SK-N-SH (cell line): ENCODE results near the gene TTC23. TPM values are rescaled to one million over a fixed set of nuclear protein-coding genes. Genes with fewer than 3 reads are reported as not detected.

Experiments
- CTCF ChIA-PET: fragments of 300-600, 350-600 bp; formaldehyde crosslinking; extraction: SDS; loops from one replicate; lab custom pipeline; 2021; lab: Yijun Ruan, JAX
- POLR2A ChIA-PET: fragments of 350-600 bp; sonication (Branson Sonifier 250); formaldehyde crosslinking; extraction: SDS; loops from one replicate; lab custom pipeline; 2020; ENCODE audit warnings: antibody characterized with exemption, inconsistent platforms; lab: Yijun Ruan, JAX
- DNase-seq: peaks from one replicate; pipeline ENCODE4 v3.0.0; 2012
- H2AFZ ChIP-seq: fragments of 200-600 bp; sonication (generic); 2 replicates; pipeline ENCODE4 v1.8.1; 2016; ENCODE audit warnings: antibody characterized with exemption, mild to moderate bottlenecking, low read depth
- H3F3A ChIP-seq: fragments of 200-600 bp; sonication (generic); replicated peaks from 2 replicates; pipeline ENCODE3; 2016; ENCODE audit warnings: antibody characterized with exemption, mild to moderate bottlenecking; ENCODE audit not compliant: insufficient read depth
- H3K27ac ChIP-seq, 2 experiments: fragments of 200-500 bp in 1 of 2; fragments of 200-600 bp in 1 of 2; sonication (Bioruptor generic) in 1 of 2; sonication (generic), shearing (Covaris generic) in 1 of 2; 2 replicates each; pipeline versions ENCODE4 v1.5.1 to v1.6.1; 2014 to 2016; ENCODE audit warnings: low read depth in 2 of 2, inconsistent platforms in 1 of 2, low read length in 1 of 2, mild to moderate bottlenecking in 1 of 2, mixed read lengths in 1 of 2
- H3K27me3 ChIP-seq: fragments of 200-600 bp; sonication (generic), shearing (Covaris generic); 2 replicates; pipeline ENCODE4 v1.6.1; 2016; ENCODE audit warnings: mixed run types; ENCODE audit not compliant: insufficient read depth
- H3K36me3 ChIP-seq, 2 experiments: fragments of 200-500 bp in 1 of 2; fragments of 200-600 bp in 1 of 2; sonication (Bioruptor generic) in 1 of 2; sonication (generic) in 1 of 2; replicated peaks in 1 of 2; 2 replicates each; pipeline versions ENCODE3 to v1.5.1; 2014 to 2016; ENCODE audit warnings: low read length in 1 of 2, mild to moderate bottlenecking in 1 of 2; ENCODE audit not compliant: insufficient read depth in 2 of 2, control insufficient read depth in 1 of 2
- H3K4me1 ChIP-seq, 2 experiments: fragments of 200-500 bp in 1 of 2; fragments of 200-600 bp in 1 of 2; sonication (Bioruptor generic) in 1 of 2; sonication (generic), shearing (Covaris generic) in 1 of 2; 2 replicates each; pipeline versions ENCODE4 v1.5.1 to v1.6.1; 2014 to 2016; ENCODE audit warnings: low read depth in 1 of 2, low read length in 1 of 2, mixed run types in 1 of 2; ENCODE audit not compliant: insufficient read depth in 2 of 2, control insufficient read depth in 1 of 2
- H3K4me2 ChIP-seq: fragments of 200-600 bp; sonication (generic), shearing (Covaris generic); 2 replicates; pipeline ENCODE4 v1.6.1; 2017; ENCODE audit warnings: mixed run types
- H3K4me3 ChIP-seq, 2 experiments: fragments of 200-500 bp in 1 of 2; fragments of 200-600 bp in 1 of 2; sonication (Bioruptor generic) in 1 of 2; sonication (generic), shearing (Covaris generic) in 1 of 2; 2 replicates each; pipeline versions ENCODE4 v1.5.1 to v1.8.1; 2014 to 2016; ENCODE audit warnings: low read depth in 2 of 2, inconsistent platforms in 1 of 2, low read length in 1 of 2, mild to moderate bottlenecking in 1 of 2, mixed read lengths in 1 of 2, moderate library complexity in 1 of 2
- H3K79me2 ChIP-seq: fragments of 200-600 bp; sonication (generic); 2 replicates; pipeline ENCODE4 v1.8.1; 2017; ENCODE audit warnings: mild to moderate bottlenecking; ENCODE audit not compliant: insufficient read depth
- H3K9ac ChIP-seq: fragments of 200-600 bp; sonication (generic); 2 replicates; pipeline ENCODE4 v1.6.1; 2017; ENCODE audit warnings: mixed run types
- H3K9me2 ChIP-seq: fragments of 200-600 bp; sonication (generic); 2 replicates; pipeline ENCODE4 v1.6.1; 2017; ENCODE audit warnings: mixed run types
- H3K9me3 ChIP-seq: fragments of 200-600 bp; sonication (generic); 2 replicates; pipeline ENCODE4 v1.6.1; 2017; ENCODE audit warnings: mixed run types, mild to moderate bottlenecking, moderate library complexity
- H4K20me1 ChIP-seq: fragments of 200-600 bp; sonication (generic); 2 replicates; pipeline ENCODE4 v1.6.1; 2017; ENCODE audit warnings: mild to moderate bottlenecking, mixed run types; ENCODE audit not compliant: insufficient read depth
- ELF1 ChIP-seq: IDR thresholded peaks from 2 replicates; pipeline ENCODE4 v1.4.0; 2012
- EZH2phosphoT487 ChIP-seq: fragments of 200-600 bp; sonication (generic); IDR thresholded peaks from 2 replicates; pipeline ENCODE4 v1.6.1; 2017; ENCODE audit warnings: low read depth, mixed run types, mild to moderate bottlenecking, antibody characterized with exemption, moderate library complexity, borderline replicate concordance
- FOSL2 ChIP-seq: IDR thresholded peaks from 2 replicates; pipeline ENCODE4 v1.4.0; 2012; ENCODE audit warnings: low read depth, mild to moderate bottlenecking, moderate library complexity, borderline replicate concordance
- FOXJ3 ChIP-seq: sonication (generic); formaldehyde crosslinking; IDR thresholded peaks from 2 replicates; pipeline ENCODE4 v1.5.1; 2020; ENCODE audit warnings: mild to moderate bottlenecking, missing genetic modification reagents
- GATA2 ChIP-seq: sonication (generic); formaldehyde crosslinking; IDR thresholded peaks from 2 replicates; pipeline ENCODE4 v1.5.0; 2020; ENCODE audit warnings: mild to moderate bottlenecking, missing genetic modification reagents
- MAX ChIP-seq: IDR thresholded peaks from 2 replicates; pipeline ENCODE4 v1.4.0; 2012; ENCODE audit warnings: low read depth
- MEF2A ChIP-seq: IDR thresholded peaks from 2 replicates; pipeline ENCODE4 v1.4.0; 2012; ENCODE audit warnings: low read depth, borderline replicate concordance
- NFIC ChIP-seq: IDR thresholded peaks from 2 replicates; pipeline ENCODE4 v1.4.0; 2012; ENCODE audit warnings: borderline replicate concordance
- NRF1 ChIP-seq: IDR thresholded peaks from 2 replicates; pipeline ENCODE4 v1.6.1; 2012; ENCODE audit warnings: low read depth, mild to moderate bottlenecking, low read length
- RCOR1 ChIP-seq: fragments of 150-350 bp; IDR thresholded peaks from 2 replicates; pipeline ENCODE4 v1.6.1; 2017; ENCODE audit warnings: antibody characterized with exemption, low read length
- RFX5 ChIP-seq: IDR thresholded peaks from 2 replicates; pipeline ENCODE4 v1.6.1; 2012; ENCODE audit warnings: mild to moderate bottlenecking, improper control_type of control experiment, low read length
- SIN3A ChIP-seq: IDR thresholded peaks from 2 replicates; pipeline ENCODE4 v1.6.1; 2012; ENCODE audit warnings: low read depth, mild to moderate bottlenecking, low read length, moderate library complexity, borderline replicate concordance
- SMC3 ChIP-seq: IDR thresholded peaks from 2 replicates; pipeline ENCODE4 v1.6.1; 2012; ENCODE audit warnings: low read depth, low read length, improper control_type of control experiment
- TCF12 ChIP-seq: IDR thresholded peaks from 2 replicates; pipeline ENCODE4 v1.4.0; 2012
- ZBTB33 ChIP-seq: IDR thresholded peaks from 2 replicates; pipeline ENCODE4 v1.4.0; 2012; ENCODE audit warnings: low read depth, borderline replicate concordance
- WGBS: methylation state at CpG from one replicate; pipeline ENCODE4 v1.1.6; 2017; ENCODE audit warnings: low lambda C conversion rate; 5-methylcytosine and 5-hydroxymethylcytosine counted together
- polyA plus RNA-seq, 3 experiments: library from polyadenylated mRNA; depleted of rRNA; stranded (reverse); fragments of >200 nt; gene quantifications; 2 replicates each; pipeline ENCODE4 v1.2.3, GENCODE V29; 2012
- TF ChIP-seq, protein P1 (sequence below): fragments of 150-350 bp; IDR thresholded peaks from 2 replicates; pipeline ENCODE4 v1.6.1; 2017; ENCODE audit warnings: antibody characterized with exemption, low read length, low read depth, borderline replicate concordance
- TF ChIP-seq, protein P2 (sequence below): fragments of 200-600 bp; sonication (generic); IDR thresholded peaks from 2 replicates; pipeline ENCODE4 v1.6.1; 2017; ENCODE audit warnings: antibody characterized with exemption, mild to moderate bottlenecking, moderate library complexity

Gene TTC23
- polyA plus RNA-seq, 1 of the 3 experiments (the other 2 are of a cell fraction): 0.79 TPM

DNA sequence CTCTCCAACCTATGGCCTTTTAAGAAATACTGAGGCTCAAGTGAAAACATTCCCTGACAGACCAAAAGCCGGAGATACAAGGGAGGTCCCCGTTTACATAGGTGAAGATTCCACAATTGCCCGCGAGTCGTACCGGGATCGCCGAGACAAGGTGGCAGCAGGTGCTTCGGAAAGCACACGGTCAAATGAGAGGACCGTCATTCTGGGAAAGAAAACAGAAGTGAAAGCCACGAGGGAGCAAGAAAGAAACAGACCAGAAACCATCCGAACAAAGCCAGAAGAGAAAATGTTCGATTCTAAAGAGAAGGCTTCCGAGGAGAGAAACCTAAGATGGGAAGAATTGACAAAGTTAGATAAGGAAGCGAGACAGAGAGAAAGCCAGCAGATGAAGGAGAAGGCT, 119.7 kb downstream of the TTC23 start:
- Histone ChIP-seq H3K9ac (no peak overlapping the region), H3K27me3 (no peaks in the 10 kb centered on the region), H3K27ac (no peak overlapping the region), H4K20me1 (no peaks in the 10 kb centered on the region), H3K4me2 (no peak overlapping the region), H2AFZ (no peak overlapping the region), H3K79me2 (no peaks in the 10 kb centered on the region), H3K4me3 (no peak overlapping the region), H3K9me3 (no peaks in the 10 kb centered on the region), H3K9me2 (no peaks in the 10 kb centered on the region), H3K36me3 (peaks cover 11 to 44% of the 10 kb centered on the region in 2 experiments), H3F3A (peaks cover 1% of the 10 kb centered on the region), H3K4me1 (peaks cover 4 to 30% of the 10 kb centered on the region in 2 experiments)
- CTCF ChIA-PET: interaction anchor here (0.8 kb wide), 1 partner anchor 23 kb away, joined by 3 read pairs; no protein-coding TSS in a partner anchor
- TF ChIP-seq MEF2A (no peak), FOXJ3 (no peak), MAX (no peak), GATA2 (CRISPR knock-in tag) (no peak), ELF1 (no peak), NRF1 (no peak), TCF12 (no peak), SIN3A (no peak), RCOR1 (no peak), FOSL2 (no peak), ZBTB33 (no peak)
- TF ChIP-seq, protein P1, sequence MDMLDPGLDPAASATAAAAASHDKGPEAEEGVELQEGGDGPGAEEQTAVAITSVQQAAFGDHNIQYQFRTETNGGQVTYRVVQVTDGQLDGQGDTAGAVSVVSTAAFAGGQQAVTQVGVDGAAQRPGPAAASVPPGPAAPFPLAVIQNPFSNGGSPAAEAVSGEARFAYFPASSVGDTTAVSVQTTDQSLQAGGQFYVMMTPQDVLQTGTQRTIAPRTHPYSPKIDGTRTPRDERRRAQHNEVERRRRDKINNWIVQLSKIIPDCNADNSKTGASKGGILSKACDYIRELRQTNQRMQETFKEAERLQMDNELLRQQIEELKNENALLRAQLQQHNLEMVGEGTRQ: no peak
- TF ChIP-seq, protein P2, sequence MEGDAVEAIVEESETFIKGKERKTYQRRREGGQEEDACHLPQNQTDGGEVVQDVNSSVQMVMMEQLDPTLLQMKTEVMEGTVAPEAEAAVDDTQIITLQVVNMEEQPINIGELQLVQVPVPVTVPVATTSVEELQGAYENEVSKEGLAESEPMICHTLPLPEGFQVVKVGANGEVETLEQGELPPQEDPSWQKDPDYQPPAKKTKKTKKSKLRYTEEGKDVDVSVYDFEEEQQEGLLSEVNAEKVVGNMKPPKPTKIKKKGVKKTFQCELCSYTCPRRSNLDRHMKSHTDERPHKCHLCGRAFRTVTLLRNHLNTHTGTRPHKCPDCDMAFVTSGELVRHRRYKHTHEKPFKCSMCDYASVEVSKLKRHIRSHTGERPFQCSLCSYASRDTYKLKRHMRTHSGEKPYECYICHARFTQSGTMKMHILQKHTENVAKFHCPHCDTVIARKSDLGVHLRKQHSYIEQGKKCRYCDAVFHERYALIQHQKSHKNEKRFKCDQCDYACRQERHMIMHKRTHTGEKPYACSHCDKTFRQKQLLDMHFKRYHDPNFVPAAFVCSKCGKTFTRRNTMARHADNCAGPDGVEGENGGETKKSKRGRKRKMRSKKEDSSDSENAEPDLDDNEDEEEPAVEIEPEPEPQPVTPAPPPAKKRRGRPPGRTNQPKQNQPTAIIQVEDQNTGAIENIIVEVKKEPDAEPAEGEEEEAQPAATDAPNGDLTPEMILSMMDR: no peak
- no peak for DNase-seq
- POLR2A ChIA-PET: no interaction called here
- 93% methylated on average over 16 of the region's 16 CpGs for WGBS

- H3K27ac ChIP-seq: no peak overlapping the region
- H3K9me2 ChIP-seq: no peaks in the 10 kb centered on the region
- peaks cover 7 to 36% of the 10 kb centered on the region in 2 experiments for H3K4me1 ChIP-seq
- no peaks in the 10 kb centered on the region for H4K20me1 ChIP-seq
- no peak overlapping the region for H3K4me3 ChIP-seq
- TF ChIP-seq FOXJ3 (no peak), SMC3 (no peak), EZH2phosphoT487 (no peak), ZBTB33 (no peak), SIN3A (no peak), NFIC (no peak), RFX5 (no peak)
- no peaks in the 10 kb centered on the region for H3K27me3 ChIP-seq
- H3K4me2 ChIP-seq: no peak overlapping the region
- no peak overlapping the region for H3K9ac ChIP-seq
- no peaks in the 10 kb centered on the region for H3K9me3 ChIP-seq
- DNase-seq: no peak
- no peak overlapping the region for H2AFZ ChIP-seq
- ChIA-PET POLR2A (no interaction called here), CTCF (no interaction called here)
- H3F3A ChIP-seq: peaks cover 12% of the 10 kb centered on the region
- no peaks in the 10 kb centered on the region for H3K79me2 ChIP-seq
- peaks cover 11 to 44% of the 10 kb centered on the region in 2 experiments for H3K36me3 ChIP-seq
- WGBS: over 99% methylated on average over 5 of the region's 6 CpGs
Measured at GRCh38 chr15:99128411-99128810, 121.0 kb downstream of the TTC23 start.
